Fibroblast of mammary gland (primary cell): ENCODE results near the gene TRAK1.

Source experiments
- DNase-seq: peaks from one replicate; pipeline ENCODE4 v3.0.0-alpha.2; 2010; ENCODE audit warnings: low read depth
- H3K4me3 ChIP-seq: 2 replicates; pipeline ENCODE4 v1.5.1; 2011; ENCODE audit warnings: low read depth, mild to moderate bottlenecking, low read length, moderate library complexity; ENCODE audit not compliant: control insufficient read depth
- CTCF ChIP-seq: conservative IDR thresholded peaks from 2 replicates; pipeline ENCODE4 v1.5.1; 2011; ENCODE audit warnings: low read depth, low read length, inconsistent platforms; ENCODE audit not compliant: control insufficient read depth, insufficient read depth

TRAK1 gene

GRCh38 chr3:42204867-42205599, 113.9 kb downstream of the TRAK1 start:
- no peak for DNase-seq
- no peak for TF ChIP-seq CTCF
- no peak overlapping the region for H3K4me3 ChIP-seq

GRCh38 chr3:42205800-42206514, 114.8 kb downstream of the TRAK1 start:
- H3K4me3 ChIP-seq: no peak overlapping the region
- DNase-seq: no peak
- no peak for TF ChIP-seq CTCF

- no peak for TF ChIP-seq CTCF
- DNase-seq: no peak
- H3K4me3 ChIP-seq: no peak overlapping the region
These were observed 118.8 kb downstream of the TRAK1 start for GRCh38 chr3:42209917-42210316.

- no peak overlapping the region for H3K4me3 ChIP-seq
- no peak for DNase-seq
These were observed 119.6 kb downstream of the TRAK1 start for GRCh38 chr3:42210726-42211125.

GRCh38 chr3:42213417-42213816, 122.3 kb downstream of the TRAK1 start:
- no peak for TF ChIP-seq CTCF
- H3K4me3 ChIP-seq: no peak overlapping the region
- DNase-seq: no peak

More at GRCh38 chr3:42210726-42211125, 119.6 kb downstream of the TRAK1 start:
- no peak for TF ChIP-seq CTCF

GRCh38 chr3:42214064-42214463, 122.9 kb downstream of the TRAK1 start:
- TF ChIP-seq CTCF: no peak
- no peak for DNase-seq
- H3K4me3 ChIP-seq: no peak overlapping the region
